Neural progenitor cell (in vitro differentiated cells): ENCODE results near the gene CEACAM7. TPM values are rescaled to one million over a fixed set of nuclear protein-coding genes. Genes with fewer than 3 reads are reported as not detected.

ENCODE experiments used
- DNase-seq: peaks from one replicate; pipeline ENCODE4 v3.0.0-alpha.2; 2016; ENCODE audit warnings: low spot score
- H2AFZ ChIP-seq: fragments of 200-600 bp; sonication (generic); replicated peaks from 2 replicates; pipeline ENCODE4 v1.6.1; 2016; ENCODE audit warnings: antibody characterized with exemption
- H3F3A ChIP-seq: fragments of 200-600 bp; sonication (generic); 2 replicates; pipeline ENCODE4 v1.6.1; 2016; ENCODE audit warnings: antibody characterized with exemption, low read depth
- H3K27ac ChIP-seq: fragments of 200-600 bp; sonication (generic); 2 replicates; pipeline ENCODE4 v1.5.1; 2016; ENCODE audit warnings: mild to moderate bottlenecking
- H3K27me3 ChIP-seq: fragments of 200-600 bp; sonication (generic); 2 replicates; pipeline ENCODE4 v1.6.1; 2016; ENCODE audit warnings: mild to moderate bottlenecking, moderate library complexity
- H3K36me3 ChIP-seq: fragments of 200-600 bp; sonication (generic); 2 replicates; pipeline ENCODE4 v1.5.1; 2016
- H3K4me1 ChIP-seq: fragments of 200-600 bp; sonication (generic); 2 replicates; pipeline ENCODE4 v1.6.1; 2016; ENCODE audit warnings: mixed run types
- H3K4me2 ChIP-seq: fragments of 200-600 bp; sonication (generic); 2 replicates; pipeline ENCODE4 v1.6.1; 2016
- H3K4me3 ChIP-seq: fragments of 200-600 bp; sonication (generic); 2 replicates; pipeline ENCODE4 v1.5.1; 2016
- H3K79me2 ChIP-seq: fragments of 200-600 bp; sonication (generic); 2 replicates; pipeline ENCODE4 v1.6.1; 2016; ENCODE audit warnings: low read depth
- H3K9ac ChIP-seq: fragments of 200-600 bp; sonication (generic); 2 replicates; pipeline ENCODE4 v1.6.1; 2016
- H3K9me3 ChIP-seq: fragments of 200-600 bp; sonication (generic); 2 replicates; pipeline ENCODE4 v1.5.1; 2016; ENCODE audit warnings: low read depth
- H4K20me1 ChIP-seq: fragments of 200-600 bp; sonication (generic); 2 replicates; pipeline ENCODE4 v1.6.1; 2016; ENCODE audit warnings: low read depth
- H3K27ac Mint-ChIP-seq: 3 replicates; pipeline ENCODE4 v1.8.0; 2021; ENCODE audit warnings: mixed read lengths
- H3K27me3 Mint-ChIP-seq: 2 replicates; pipeline ENCODE4 v1.8.0; 2022; ENCODE audit warnings: low read depth, mild to moderate bottlenecking, inconsistent platforms, moderate library complexity, mixed read lengths; ENCODE audit not compliant: insufficient read depth
- H3K36me3 Mint-ChIP-seq: 3 replicates; pipeline ENCODE4 v1.8.0; 2021; ENCODE audit warnings: mixed read lengths
- H3K4me1 Mint-ChIP-seq: 3 replicates; pipeline ENCODE4 v1.8.0; 2021; ENCODE audit warnings: mixed read lengths
- H3K4me3 Mint-ChIP-seq: 3 replicates; pipeline ENCODE4 v1.8.0; 2021; ENCODE audit warnings: mild to moderate bottlenecking, moderate library complexity, mixed read lengths
- H3K9me3 Mint-ChIP-seq: 3 replicates; pipeline ENCODE4 v1.8.0; 2020; ENCODE audit warnings: mixed read lengths
- CTCF ChIP-seq: fragments of 200-600 bp; sonication (generic); IDR thresholded peaks from 2 replicates; pipeline ENCODE4 v1.5.1; 2017; ENCODE audit warnings: antibody characterized with exemption, mild to moderate bottlenecking
- EZH2 ChIP-seq: fragments of 200-600 bp; sonication (generic); IDR thresholded peaks from 2 replicates; pipeline ENCODE4 v1.6.1; 2017; ENCODE audit warnings: antibody characterized with exemption, mild to moderate bottlenecking, moderate library complexity
- EZH2phosphoT487 ChIP-seq: fragments of 200-600 bp; sonication (generic); IDR thresholded peaks from 2 replicates; pipeline ENCODE4 v1.6.1; 2017; ENCODE audit warnings: antibody characterized with exemption
- total RNA-seq: library from RNA; depleted of rRNA; stranded (reverse); fragments of >200 nt; gene quantifications from 2 replicates; pipeline ENCODE4 v1.2.3, GENCODE V29; 2015; ENCODE audit warnings: low replicate concordance

Gene CEACAM7
- total RNA-seq, 1 donor from 2014 or later = not detected

- Mint-ChIP-seq H3K36me3 (no peaks in the 10 kb centered on the region), H3K9me3 (peaks cover 11% of the 10 kb centered on the region), H3K27me3 (peaks cover 13% of the 10 kb centered on the region), H3K4me3 (no peak overlapping the region), H3K27ac (no peak overlapping the region), H3K4me1 (no peaks in the 10 kb centered on the region)
- Histone ChIP-seq H2AFZ (no peak overlapping the region), H3K36me3 (no peaks in the 10 kb centered on the region), H3K4me3 (no peak overlapping the region), H3K9ac (no peak overlapping the region), H3K27me3 (no peaks in the 10 kb centered on the region), H3F3A (no peaks in the 10 kb centered on the region), H4K20me1 (no peaks in the 10 kb centered on the region), H3K79me2 (no peaks in the 10 kb centered on the region), H3K4me1 (no peaks in the 10 kb centered on the region), H3K27ac (no peak overlapping the region), H3K4me2 (no peak overlapping the region), H3K9me3 (peaks cover 11% of the 10 kb centered on the region)
- DNase-seq = no peak
- TF ChIP-seq EZH2 (no peak), EZH2phosphoT487 (no peak), CTCF (no peak)
These were observed 7.0 kb upstream of the CEACAM7 start for GRCh38 chr19:41694831-41695635.

- no peak for DNase-seq
- Histone ChIP-seq H3K79me2 (no peaks in the 10 kb centered on the region), H3K27me3 (no peaks in the 10 kb centered on the region), H2AFZ (no peak overlapping the region), H3K36me3 (no peaks in the 10 kb centered on the region), H3F3A (no peaks in the 10 kb centered on the region), H3K4me1 (no peaks in the 10 kb centered on the region), H3K9ac (no peak overlapping the region), H3K4me2 (no peak overlapping the region), H4K20me1 (no peaks in the 10 kb centered on the region), H3K27ac (no peak overlapping the region), H3K9me3 (peaks cover 11% of the 10 kb centered on the region), H3K4me3 (no peak overlapping the region)
- Mint-ChIP-seq H3K27me3 (peaks cover 13% of the 10 kb centered on the region), H3K27ac (no peak overlapping the region), H3K36me3 (no peaks in the 10 kb centered on the region), H3K4me3 (no peak overlapping the region), H3K9me3 (peaks cover 7% of the 10 kb centered on the region), H3K4me1 (no peaks in the 10 kb centered on the region)
- no peak for TF ChIP-seq CTCF
- TF ChIP-seq EZH2 = no peak
- no peak for TF ChIP-seq EZH2phosphoT487
These were observed 6.1 kb upstream of the CEACAM7 start for GRCh38 chr19:41694196-41694595.

- Histone ChIP-seq H3K9me3 (peaks cover 11% of the 10 kb centered on the region), H3K9ac (no peak overlapping the region), H3K4me1 (no peaks in the 10 kb centered on the region), H3K4me2 (no peak overlapping the region), H3K27me3 (no peaks in the 10 kb centered on the region), H2AFZ (no peak overlapping the region), H3K79me2 (no peaks in the 10 kb centered on the region), H3F3A (no peaks in the 10 kb centered on the region), H3K36me3 (no peaks in the 10 kb centered on the region), H3K27ac (no peak overlapping the region), H4K20me1 (no peaks in the 10 kb centered on the region), H3K4me3 (no peak overlapping the region)
- Mint-ChIP-seq H3K36me3 (no peaks in the 10 kb centered on the region), H3K27me3 (peaks cover 13% of the 10 kb centered on the region), H3K9me3 (no peaks in the 10 kb centered on the region), H3K27ac (no peak overlapping the region), H3K4me3 (no peak overlapping the region), H3K4me1 (no peaks in the 10 kb centered on the region)
- no peak for TF ChIP-seq EZH2phosphoT487
- TF ChIP-seq CTCF = peak; percentile 33
- no peak for TF ChIP-seq EZH2
- DNase-seq = no peak
These were observed 3.3 kb upstream of the CEACAM7 start for GRCh38 chr19:41691268-41691970.
